ENCODE data around the gene DTD1.

Gene DTD1

DNA sequence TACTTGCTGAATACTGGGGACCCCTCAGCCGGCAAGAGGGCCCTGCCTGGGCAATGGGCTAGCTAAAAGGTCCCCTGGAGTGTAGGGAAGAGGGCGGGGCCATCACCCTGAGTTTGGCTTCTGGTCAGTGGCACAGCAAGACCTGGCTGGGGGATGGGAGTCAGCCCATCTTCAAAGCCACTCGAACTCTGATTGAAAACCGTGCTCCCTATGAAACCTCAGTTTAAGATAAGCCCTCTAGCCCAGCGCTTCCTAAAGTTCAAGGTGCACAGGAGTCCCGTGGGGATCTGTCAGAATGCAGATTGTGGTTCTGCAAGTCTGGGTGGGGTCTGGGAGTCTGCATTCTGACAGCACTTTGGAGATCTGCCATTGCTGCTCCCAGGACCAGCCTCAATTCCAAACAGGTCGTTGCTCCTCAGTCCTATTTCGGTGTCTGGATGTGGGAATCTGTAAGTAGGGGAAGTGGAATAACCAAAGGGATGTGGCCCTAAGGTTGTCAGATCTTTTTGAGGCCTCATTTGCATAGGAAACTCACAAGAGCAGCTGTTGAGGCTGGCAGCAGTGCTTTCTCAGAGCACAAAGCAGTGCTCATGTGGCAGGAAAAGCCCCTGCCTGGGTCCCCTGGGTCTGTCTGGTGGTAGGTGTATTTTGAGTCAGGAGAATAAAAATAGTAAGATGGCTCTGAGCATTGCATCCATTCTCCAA, 140.5 kb downstream of the DTD1 start:
- H3K4me3 ChIP-seq (ENCODE audit: low read depth, low read length) = no peak overlapping the region
- DNase-seq (ENCODE audit: low read depth) = no peak

DNA sequence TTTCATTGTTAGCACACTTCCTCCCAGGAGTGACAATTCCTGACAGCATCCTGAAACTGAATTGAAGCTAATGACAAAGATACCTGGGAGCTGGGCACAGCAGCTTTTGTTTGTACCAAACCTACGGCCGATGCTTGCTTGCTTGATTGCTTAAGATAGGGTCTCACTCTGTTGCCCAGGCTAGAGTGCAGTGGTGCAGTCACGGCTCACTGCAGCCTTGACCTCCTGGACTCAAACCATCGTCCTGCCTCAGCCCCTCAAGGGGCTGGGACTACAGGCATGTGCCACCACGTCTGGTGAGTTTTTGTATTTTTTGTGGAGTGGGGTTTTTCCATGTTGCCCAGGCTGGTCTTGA, 141.0 kb downstream of the DTD1 start:
- TF ChIP-seq, protein P1, sequence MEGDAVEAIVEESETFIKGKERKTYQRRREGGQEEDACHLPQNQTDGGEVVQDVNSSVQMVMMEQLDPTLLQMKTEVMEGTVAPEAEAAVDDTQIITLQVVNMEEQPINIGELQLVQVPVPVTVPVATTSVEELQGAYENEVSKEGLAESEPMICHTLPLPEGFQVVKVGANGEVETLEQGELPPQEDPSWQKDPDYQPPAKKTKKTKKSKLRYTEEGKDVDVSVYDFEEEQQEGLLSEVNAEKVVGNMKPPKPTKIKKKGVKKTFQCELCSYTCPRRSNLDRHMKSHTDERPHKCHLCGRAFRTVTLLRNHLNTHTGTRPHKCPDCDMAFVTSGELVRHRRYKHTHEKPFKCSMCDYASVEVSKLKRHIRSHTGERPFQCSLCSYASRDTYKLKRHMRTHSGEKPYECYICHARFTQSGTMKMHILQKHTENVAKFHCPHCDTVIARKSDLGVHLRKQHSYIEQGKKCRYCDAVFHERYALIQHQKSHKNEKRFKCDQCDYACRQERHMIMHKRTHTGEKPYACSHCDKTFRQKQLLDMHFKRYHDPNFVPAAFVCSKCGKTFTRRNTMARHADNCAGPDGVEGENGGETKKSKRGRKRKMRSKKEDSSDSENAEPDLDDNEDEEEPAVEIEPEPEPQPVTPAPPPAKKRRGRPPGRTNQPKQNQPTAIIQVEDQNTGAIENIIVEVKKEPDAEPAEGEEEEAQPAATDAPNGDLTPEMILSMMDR (IDR thresholded peaks at IDR 0.05; ENCODE audit: low read depth, low read length) = no peak
- TF ChIP-seq MYC (IDR thresholded peaks at IDR 0.05; ENCODE audit: low read depth, low read length) (no peak), POLR2A (IDR thresholded peaks at IDR 0.05; ENCODE audit: extremely low read depth, insufficient read length) (no peak)
- TF ChIP-seq, protein P2, sequence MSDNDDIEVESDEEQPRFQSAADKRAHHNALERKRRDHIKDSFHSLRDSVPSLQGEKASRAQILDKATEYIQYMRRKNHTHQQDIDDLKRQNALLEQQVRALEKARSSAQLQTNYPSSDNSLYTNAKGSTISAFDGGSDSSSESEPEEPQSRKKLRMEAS (IDR thresholded peaks at IDR 0.05; ENCODE audit: low read depth, low read length) = no peak
- H3K4me3 ChIP-seq (ENCODE audit: low read depth, low read length) = no peak overlapping the region

More for the DNA sequence above, 140.5 kb downstream of the DTD1 start:
- TF ChIP-seq POLR2A (IDR thresholded peaks at IDR 0.05; ENCODE audit: extremely low read depth, insufficient read length) (no peak), MYC (IDR thresholded peaks at IDR 0.05; ENCODE audit: low read depth, low read length) (no peak)
- TF ChIP-seq, protein P2 (IDR thresholded peaks at IDR 0.05; ENCODE audit: low read depth, low read length) = no peak
- TF ChIP-seq, protein P1 (IDR thresholded peaks at IDR 0.05; ENCODE audit: low read depth, low read length) = no peak

DNA sequence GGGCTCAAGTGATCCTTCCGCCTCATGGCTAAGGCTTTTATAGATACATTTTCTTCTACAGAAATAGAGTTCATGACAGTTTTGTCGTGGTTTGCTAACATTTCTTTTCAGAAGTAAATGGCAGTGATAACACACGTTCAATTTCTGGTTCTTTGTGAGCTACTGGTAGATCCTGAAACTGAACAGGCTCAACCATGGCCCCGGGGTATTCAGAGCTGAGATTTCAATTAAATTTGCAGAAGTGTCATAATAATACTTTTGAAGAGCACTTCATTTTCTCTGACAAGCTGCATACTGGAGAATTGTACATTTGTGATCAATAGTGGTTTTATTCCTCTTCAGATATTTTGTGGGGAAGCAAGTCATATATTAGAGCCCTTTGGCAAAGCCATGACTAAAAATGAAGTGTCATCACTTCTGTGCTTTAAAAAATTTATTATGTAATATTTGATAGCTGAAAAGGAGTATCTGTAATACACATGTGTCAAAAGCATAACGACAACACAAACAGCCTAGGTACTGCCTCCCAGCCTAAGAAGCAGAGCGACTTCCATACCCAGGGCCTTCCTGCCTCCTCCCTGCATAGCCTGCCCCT, 141.5 kb downstream of the DTD1 start:
- no peak for TF ChIP-seq POLR2A (IDR thresholded peaks at IDR 0.05; ENCODE audit: extremely low read depth, insufficient read length)
- TF ChIP-seq, protein P2 (IDR thresholded peaks at IDR 0.05; ENCODE audit: low read depth, low read length) = no peak
- TF ChIP-seq MYC (IDR thresholded peaks at IDR 0.05; ENCODE audit: low read depth, low read length) = no peak
- TF ChIP-seq, protein P1 (IDR thresholded peaks at IDR 0.05; ENCODE audit: low read depth, low read length) = no peak
- H3K4me3 ChIP-seq (ENCODE audit: low read depth, low read length) = no peak overlapping the region
- DNase-seq (ENCODE audit: low read depth) = no peak

More for the DNA sequence above, 141.0 kb downstream of the DTD1 start:
- no peak for DNase-seq (ENCODE audit: low read depth)

DNA sequence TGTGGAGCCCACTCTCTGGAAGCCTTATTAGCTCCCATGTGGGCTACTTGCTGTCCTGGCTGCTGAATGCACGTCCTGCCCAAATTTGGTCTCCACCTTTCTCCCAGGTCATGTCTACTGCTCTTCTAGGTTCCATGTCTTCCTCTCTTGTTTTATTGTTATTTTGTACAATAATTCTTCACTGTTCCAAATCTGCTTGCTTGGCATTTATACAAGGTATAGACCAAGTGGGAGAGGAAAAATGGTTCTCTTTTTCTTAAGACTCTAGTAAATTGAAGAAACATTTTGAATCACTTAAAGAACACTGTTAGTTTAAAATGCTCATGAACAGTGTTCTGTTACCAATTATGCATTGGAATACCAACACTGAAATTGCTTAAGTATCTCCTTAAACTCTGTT, 144.1 kb downstream of the DTD1 start:
- TF ChIP-seq, protein P1 (IDR thresholded peaks at IDR 0.05; ENCODE audit: low read depth, low read length) = no peak
- TF ChIP-seq MYC (IDR thresholded peaks at IDR 0.05; ENCODE audit: low read depth, low read length) (no peak), POLR2A (IDR thresholded peaks at IDR 0.05; ENCODE audit: extremely low read depth, insufficient read length) (no peak)
- TF ChIP-seq, protein P2 (IDR thresholded peaks at IDR 0.05; ENCODE audit: low read depth, low read length) = no peak
- H3K4me3 ChIP-seq (ENCODE audit: low read depth, low read length) = no peak overlapping the region
- DNase-seq (ENCODE audit: low read depth) = no peak

DNA sequence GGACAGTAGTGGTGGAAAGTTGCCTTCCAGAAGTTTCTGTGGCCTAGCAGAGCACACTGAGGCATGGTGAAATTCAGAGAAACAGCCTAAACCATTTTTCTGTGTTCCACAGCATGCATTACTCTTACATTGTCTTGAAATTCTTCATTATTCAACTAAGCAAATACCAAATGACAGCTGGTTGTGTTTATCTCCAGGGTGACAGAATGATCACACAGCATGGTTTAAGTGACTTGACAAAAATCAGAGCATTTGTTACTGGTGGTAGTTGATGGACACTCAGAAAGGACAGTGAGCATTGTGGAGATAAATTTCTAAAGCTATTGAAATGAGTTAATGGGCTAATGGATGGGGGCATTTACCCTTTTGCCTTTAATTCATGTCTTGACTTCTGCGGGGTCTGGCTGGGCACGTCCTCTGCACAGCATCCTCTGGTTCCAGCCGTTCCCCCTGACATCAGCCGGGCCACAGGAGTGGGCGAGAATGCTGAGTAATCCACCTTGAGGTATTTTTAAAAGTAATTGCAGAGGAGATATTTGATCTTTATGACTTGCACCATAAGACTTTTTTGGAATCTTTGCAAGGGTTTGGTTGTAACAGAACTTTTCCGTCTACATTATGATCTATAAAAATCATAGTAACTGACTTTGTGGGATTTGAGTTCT, 146.8 kb downstream of the DTD1 start:
- TF ChIP-seq, protein P1 (IDR thresholded peaks at IDR 0.05; ENCODE audit: low read depth, low read length) = no peak
- TF ChIP-seq, protein P2 (IDR thresholded peaks at IDR 0.05; ENCODE audit: low read depth, low read length) = no peak
- TF ChIP-seq POLR2A (IDR thresholded peaks at IDR 0.05; ENCODE audit: extremely low read depth, insufficient read length) = no peak
- TF ChIP-seq MYC (IDR thresholded peaks at IDR 0.05; ENCODE audit: low read depth, low read length) = no peak
- DNase-seq (ENCODE audit: low read depth) = no peak
- H3K4me3 ChIP-seq (ENCODE audit: low read depth, low read length) = no peak overlapping the region
